HG03469 (cell line): ENCODE results near the gene CWC27.

Source experiments
- ATAC-seq: cut with Tn5 transposase; IDR thresholded peaks from one replicate; pipeline ENCODE4 v1.9.1; 2021; ENCODE audit warnings: mild to moderate bottlenecking, moderate library complexity, moderate number of reproducible peaks; ENCODE audit not compliant: unreplicated experiment

The CWC27 gene

GRCh38 chr5:65030056-65030455, 261.3 kb downstream of the CWC27 start:
- no peak for ATAC-seq

GRCh38 chr5:65032250-65032649, 263.5 kb downstream of the CWC27 start:
- no peak for ATAC-seq

- no peak for ATAC-seq
These were observed 265.5 kb downstream of the CWC27 start for GRCh38 chr5:65034029-65034812.

GRCh38 chr5:65034813-65035209, 266.1 kb downstream of the CWC27 start:
- ATAC-seq = no peak

GRCh38 chr5:65035211-65036206, 266.8 kb downstream of the CWC27 start:
- ATAC-seq = peak; percentile 77

- ATAC-seq = no peak
These were observed 269.4 kb downstream of the CWC27 start for GRCh38 chr5:65037831-65038815.

- no peak for ATAC-seq
These were observed 272.8 kb downstream of the CWC27 start for GRCh38 chr5:65041296-65042158.

GRCh38 chr5:65043843-65044359, 275.2 kb downstream of the CWC27 start:
- ATAC-seq = no peak

GRCh38 chr5:65047225-65047624, 278.5 kb downstream of the CWC27 start:
- ATAC-seq = no peak

- peak; percentile 28 for ATAC-seq
These were observed 279.4 kb downstream of the CWC27 start for GRCh38 chr5:65047948-65048690.

GRCh38 chr5:65050140-65050539, 281.4 kb downstream of the CWC27 start:
- ATAC-seq = no peak

GRCh38 chr5:65050826-65051498, 282.2 kb downstream of the CWC27 start:
- no peak for ATAC-seq

- no peak for ATAC-seq
These were observed 287.2 kb downstream of the CWC27 start for GRCh38 chr5:65055938-65056337.

GRCh38 chr5:65059681-65060598, 291.2 kb downstream of the CWC27 start:
- ATAC-seq = no peak

- ATAC-seq = peak; percentile 41
These were observed 292.7 kb downstream of the CWC27 start for GRCh38 chr5:65061250-65061973.

- peak; percentile 22 for ATAC-seq
These were observed 293.2 kb downstream of the CWC27 start for GRCh38 chr5:65061974-65062353.
